ENCODE measurements around the gene UBE2N.

UBE2N gene

DNA sequence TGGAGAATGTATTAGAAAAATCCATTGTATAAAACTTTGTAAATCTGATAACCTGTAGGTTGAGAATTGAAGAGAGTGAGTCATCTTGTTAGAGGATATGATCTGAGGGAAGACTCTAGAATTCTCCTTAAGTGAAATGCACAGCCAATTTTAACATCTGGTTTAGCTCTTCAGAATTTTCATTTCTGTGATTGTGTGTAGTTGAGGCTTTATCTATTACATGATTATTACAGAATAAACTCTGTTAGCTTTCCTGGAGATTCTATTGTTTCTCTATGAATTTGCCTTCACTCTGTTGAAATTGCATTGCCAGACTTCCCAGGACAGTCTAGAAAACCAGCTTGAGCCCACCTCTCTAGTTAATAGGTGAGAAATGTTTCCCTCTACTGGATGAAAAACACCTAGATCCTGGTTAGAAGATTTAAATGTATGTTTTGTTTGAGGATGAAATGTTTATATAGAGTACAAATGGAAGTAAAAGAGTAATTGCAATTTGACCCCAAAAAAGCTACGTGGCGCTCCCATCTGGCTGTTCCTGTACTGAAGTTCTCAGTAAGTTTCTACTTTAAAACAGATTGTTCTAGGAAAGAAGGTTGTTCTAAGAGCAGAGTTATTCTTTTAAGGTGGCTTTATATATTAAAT, 61.1 kb downstream of the UBE2N start (continued):
- 0 out of 2 replicates have a peak, but pooled peaks have one; percentile 2 for TF ChIP-seq SCRT2 (tag by site-specific recombination; IDR thresholded peaks at IDR 0.05)
- TF ChIP-seq, protein P1, sequence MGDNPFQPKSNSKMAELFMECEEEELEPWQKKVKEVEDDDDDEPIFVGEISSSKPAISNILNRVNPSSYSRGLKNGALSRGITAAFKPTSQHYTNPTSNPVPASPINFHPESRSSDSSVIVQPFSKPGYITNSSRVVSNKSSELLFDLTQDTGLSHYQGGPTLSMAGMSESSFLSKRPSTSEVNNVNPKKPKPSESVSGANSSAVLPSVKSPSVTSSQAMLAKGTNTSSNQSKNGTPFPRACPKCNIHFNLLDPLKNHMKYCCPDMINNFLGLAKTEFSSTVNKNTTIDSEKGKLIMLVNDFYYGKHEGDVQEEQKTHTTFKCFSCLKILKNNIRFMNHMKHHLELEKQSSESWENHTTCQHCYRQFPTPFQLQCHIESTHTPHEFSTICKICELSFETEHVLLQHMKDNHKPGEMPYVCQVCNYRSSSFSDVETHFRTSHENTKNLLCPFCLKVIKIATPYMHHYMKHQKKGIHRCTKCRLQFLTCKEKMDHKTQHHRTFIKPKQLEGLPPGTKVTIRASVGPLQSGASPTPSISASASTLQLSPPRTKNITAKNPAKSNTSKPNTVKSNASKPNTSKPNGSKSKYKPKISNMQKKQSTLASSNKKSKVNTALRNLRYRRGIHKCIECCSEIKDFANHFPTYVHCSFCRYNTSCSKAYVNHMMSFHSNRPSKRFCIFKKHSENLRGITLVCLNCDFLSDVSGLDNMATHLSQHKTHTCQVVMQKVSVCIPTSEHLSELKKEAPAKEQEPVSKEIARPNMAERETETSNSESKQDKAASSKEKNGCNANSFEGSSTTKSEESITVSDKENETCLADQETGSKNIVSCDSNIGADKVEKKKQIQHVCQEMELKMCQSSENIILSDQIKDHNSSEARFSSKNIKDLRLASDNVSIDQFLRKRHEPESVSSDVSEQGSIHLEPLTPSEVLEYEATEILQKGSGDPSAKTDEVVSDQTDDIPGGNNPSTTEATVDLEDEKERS (tag by site-specific recombination; IDR thresholded peaks at IDR 0.05): no peak
- TF ChIP-seq, protein P2, sequence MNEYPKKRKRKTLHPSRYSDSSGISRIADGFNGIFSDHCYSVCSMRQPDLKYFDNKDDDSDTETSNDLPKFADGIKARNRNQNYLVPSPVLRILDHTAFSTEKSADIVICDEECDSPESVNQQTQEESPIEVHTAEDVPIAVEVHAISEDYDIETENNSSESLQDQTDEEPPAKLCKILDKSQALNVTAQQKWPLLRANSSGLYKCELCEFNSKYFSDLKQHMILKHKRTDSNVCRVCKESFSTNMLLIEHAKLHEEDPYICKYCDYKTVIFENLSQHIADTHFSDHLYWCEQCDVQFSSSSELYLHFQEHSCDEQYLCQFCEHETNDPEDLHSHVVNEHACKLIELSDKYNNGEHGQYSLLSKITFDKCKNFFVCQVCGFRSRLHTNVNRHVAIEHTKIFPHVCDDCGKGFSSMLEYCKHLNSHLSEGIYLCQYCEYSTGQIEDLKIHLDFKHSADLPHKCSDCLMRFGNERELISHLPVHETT (tag by site-specific recombination; IDR thresholded peaks at IDR 0.05): no peak
- TF ChIP-seq ZNF157 (tag by site-specific recombination; IDR thresholded peaks at IDR 0.05): no peak
- no peak for TF ChIP-seq SCRT1 (tag by site-specific recombination; IDR thresholded peaks at IDR 0.05; ENCODE audit: borderline replicate concordance)
- TF ChIP-seq SALL2 (tag by site-specific recombination; IDR thresholded peaks at IDR 0.05; ENCODE audit: borderline replicate concordance): no peak
- TF ChIP-seq ZNF624 (tag by site-specific recombination; IDR thresholded peaks at IDR 0.05): no peak
- TF ChIP-seq, protein P3, sequence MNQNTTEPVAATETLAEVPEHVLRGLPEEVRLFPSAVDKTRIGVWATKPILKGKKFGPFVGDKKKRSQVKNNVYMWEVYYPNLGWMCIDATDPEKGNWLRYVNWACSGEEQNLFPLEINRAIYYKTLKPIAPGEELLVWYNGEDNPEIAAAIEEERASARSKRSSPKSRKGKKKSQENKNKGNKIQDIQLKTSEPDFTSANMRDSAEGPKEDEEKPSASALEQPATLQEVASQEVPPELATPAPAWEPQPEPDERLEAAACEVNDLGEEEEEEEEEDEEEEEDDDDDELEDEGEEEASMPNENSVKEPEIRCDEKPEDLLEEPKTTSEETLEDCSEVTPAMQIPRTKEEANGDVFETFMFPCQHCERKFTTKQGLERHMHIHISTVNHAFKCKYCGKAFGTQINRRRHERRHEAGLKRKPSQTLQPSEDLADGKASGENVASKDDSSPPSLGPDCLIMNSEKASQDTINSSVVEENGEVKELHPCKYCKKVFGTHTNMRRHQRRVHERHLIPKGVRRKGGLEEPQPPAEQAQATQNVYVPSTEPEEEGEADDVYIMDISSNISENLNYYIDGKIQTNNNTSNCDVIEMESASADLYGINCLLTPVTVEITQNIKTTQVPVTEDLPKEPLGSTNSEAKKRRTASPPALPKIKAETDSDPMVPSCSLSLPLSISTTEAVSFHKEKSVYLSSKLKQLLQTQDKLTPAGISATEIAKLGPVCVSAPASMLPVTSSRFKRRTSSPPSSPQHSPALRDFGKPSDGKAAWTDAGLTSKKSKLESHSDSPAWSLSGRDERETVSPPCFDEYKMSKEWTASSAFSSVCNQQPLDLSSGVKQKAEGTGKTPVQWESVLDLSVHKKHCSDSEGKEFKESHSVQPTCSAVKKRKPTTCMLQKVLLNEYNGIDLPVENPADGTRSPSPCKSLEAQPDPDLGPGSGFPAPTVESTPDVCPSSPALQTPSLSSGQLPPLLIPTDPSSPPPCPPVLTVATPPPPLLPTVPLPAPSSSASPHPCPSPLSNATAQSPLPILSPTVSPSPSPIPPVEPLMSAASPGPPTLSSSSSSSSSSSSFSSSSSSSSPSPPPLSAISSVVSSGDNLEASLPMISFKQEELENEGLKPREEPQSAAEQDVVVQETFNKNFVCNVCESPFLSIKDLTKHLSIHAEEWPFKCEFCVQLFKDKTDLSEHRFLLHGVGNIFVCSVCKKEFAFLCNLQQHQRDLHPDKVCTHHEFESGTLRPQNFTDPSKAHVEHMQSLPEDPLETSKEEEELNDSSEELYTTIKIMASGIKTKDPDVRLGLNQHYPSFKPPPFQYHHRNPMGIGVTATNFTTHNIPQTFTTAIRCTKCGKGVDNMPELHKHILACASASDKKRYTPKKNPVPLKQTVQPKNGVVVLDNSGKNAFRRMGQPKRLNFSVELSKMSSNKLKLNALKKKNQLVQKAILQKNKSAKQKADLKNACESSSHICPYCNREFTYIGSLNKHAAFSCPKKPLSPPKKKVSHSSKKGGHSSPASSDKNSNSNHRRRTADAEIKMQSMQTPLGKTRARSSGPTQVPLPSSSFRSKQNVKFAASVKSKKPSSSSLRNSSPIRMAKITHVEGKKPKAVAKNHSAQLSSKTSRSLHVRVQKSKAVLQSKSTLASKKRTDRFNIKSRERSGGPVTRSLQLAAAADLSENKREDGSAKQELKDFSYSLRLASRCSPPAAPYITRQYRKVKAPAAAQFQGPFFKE (tag by site-specific recombination; IDR thresholded peaks at IDR 0.05; ENCODE audit: borderline replicate concordance): no peak

DNA sequence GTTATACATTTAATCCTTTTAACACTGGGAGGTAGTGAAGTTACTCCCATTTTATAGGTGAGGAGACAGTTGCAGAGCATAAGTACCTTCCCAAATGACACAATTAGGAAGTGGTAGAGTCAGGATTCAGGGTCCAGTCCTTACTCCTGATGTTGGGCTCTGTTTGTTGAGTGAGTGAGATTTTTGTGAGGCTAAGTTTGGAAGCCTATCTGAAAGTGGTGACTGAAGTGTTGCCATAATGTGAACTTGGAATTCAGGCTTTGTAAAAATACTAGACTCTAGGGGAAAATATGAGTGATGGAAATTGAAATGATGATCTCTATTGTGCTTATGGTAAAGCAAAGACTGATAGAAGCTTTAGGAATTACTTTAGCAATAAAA, 61.8 kb downstream of the UBE2N start:
- Histone ChIP-seq H3K4me3 (ENCODE audit: low read depth, low read length) (peak overlapping the region; percentile 75), H3K27ac (ENCODE audit: extremely low read depth, low read depth, low read length) (no peak overlapping the region), H3K36me3 (ENCODE audit: control insufficient read depth in 2 of 2, insufficient read depth in 1 of 2, low read length in 2 of 2) (peaks cover 0 to 2% of the 10 kb centered on the region in 2 experiments; a peak in 1 of 3 replicates), H3K9me3 (ENCODE audit: control insufficient read depth, insufficient read depth, low read depth, low read length) (no peaks in the 10 kb centered on the region), H3K4me1 (ENCODE audit: control insufficient read depth, insufficient read depth, low read length) (peaks cover 10% of the 10 kb centered on the region)
- POLR2A ChIA-PET: no interaction called here
- CTCF ChIA-PET: interaction anchor here (0.6 to 2.2 kb wide), 9 partner anchors 16 to 565 kb away, joined by 3 to 15 read pairs (median 5); no protein-coding TSS in a partner anchor
- TF ChIP-seq MYNN (tag by site-specific recombination; IDR thresholded peaks at IDR 0.05; ENCODE audit: borderline replicate concordance): no peak
- no peak for TF ChIP-seq ZNF707 (tag by site-specific recombination; IDR thresholded peaks at IDR 0.05)
- no peak for TF ChIP-seq ZNF791 (tag by site-specific recombination; IDR thresholded peaks at IDR 0.05)
- no peak for TF ChIP-seq ZNF394 (tag by site-specific recombination; IDR thresholded peaks at IDR 0.05; ENCODE audit: borderline replicate concordance)
- TF ChIP-seq IKZF3 (tag by site-specific recombination; IDR thresholded peaks at IDR 0.05): peak; percentile 54; the same call in 1 of the 2 replicates
- TF ChIP-seq, protein P4, sequence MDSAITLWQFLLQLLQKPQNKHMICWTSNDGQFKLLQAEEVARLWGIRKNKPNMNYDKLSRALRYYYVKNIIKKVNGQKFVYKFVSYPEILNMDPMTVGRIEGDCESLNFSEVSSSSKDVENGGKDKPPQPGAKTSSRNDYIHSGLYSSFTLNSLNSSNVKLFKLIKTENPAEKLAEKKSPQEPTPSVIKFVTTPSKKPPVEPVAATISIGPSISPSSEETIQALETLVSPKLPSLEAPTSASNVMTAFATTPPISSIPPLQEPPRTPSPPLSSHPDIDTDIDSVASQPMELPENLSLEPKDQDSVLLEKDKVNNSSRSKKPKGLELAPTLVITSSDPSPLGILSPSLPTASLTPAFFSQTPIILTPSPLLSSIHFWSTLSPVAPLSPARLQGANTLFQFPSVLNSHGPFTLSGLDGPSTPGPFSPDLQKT (IDR thresholded peaks at IDR 0.05; ENCODE audit: borderline replicate concordance, low read depth, low read length): no peak
- 0 out of 2 replicates have a peak, but pooled peaks have one; percentile 24 for TF ChIP-seq PRDM1 (tag by site-specific recombination; IDR thresholded peaks at IDR 0.05)
- peak; percentile 29; the same call in 1 of the 2 replicates for TF ChIP-seq ZNF335 (tag by site-specific recombination; conservative IDR thresholded peaks at IDR 0.05)
- no peak for TF ChIP-seq ZNF623 (tag by site-specific recombination; IDR thresholded peaks at IDR 0.05)
- TF ChIP-seq, protein P5, sequence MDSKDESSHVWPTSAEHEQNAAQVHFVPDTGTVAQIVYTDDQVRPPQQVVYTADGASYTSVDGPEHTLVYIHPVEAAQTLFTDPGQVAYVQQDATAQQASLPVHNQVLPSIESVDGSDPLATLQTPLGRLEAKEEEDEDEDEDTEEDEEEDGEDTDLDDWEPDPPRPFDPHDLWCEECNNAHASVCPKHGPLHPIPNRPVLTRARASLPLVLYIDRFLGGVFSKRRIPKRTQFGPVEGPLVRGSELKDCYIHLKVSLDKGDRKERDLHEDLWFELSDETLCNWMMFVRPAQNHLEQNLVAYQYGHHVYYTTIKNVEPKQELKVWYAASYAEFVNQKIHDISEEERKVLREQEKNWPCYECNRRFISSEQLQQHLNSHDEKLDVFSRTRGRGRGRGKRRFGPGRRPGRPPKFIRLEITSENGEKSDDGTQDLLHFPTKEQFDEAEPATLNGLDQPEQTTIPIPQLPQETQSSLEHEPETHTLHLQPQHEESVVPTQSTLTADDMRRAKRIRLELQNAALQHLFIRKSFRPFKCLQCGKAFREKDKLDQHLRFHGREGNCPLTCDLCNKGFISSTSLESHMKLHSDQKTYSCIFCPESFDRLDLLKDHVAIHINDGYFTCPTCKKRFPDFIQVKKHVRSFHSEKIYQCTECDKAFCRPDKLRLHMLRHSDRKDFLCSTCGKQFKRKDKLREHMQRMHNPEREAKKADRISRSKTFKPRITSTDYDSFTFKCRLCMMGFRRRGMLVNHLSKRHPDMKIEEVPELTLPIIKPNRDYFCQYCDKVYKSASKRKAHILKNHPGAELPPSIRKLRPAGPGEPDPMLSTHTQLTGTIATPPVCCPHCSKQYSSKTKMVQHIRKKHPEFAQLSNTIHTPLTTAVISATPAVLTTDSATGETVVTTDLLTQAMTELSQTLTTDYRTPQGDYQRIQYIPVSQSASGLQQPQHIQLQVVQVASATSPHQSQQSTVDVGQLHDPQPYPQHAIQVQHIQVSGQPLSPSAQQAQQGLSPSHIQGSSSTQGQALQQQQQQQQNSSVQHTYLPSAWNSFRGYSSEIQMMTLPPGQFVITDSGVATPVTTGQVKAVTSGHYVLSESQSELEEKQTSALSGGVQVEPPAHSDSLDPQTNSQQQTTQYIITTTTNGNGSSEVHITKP (tag by site-specific recombination; IDR thresholded peaks at IDR 0.05): 0 out of 2 replicates have a peak, but pooled peaks have one; percentile 28
- TF ChIP-seq SETDB1 (IDR thresholded peaks at IDR 0.05; ENCODE audit: insufficient read length, low read length): no peak

Measured in HEK293 (cell line).